ENCODE measurements around the gene LMNTD1.

Gene LMNTD1

DNA sequence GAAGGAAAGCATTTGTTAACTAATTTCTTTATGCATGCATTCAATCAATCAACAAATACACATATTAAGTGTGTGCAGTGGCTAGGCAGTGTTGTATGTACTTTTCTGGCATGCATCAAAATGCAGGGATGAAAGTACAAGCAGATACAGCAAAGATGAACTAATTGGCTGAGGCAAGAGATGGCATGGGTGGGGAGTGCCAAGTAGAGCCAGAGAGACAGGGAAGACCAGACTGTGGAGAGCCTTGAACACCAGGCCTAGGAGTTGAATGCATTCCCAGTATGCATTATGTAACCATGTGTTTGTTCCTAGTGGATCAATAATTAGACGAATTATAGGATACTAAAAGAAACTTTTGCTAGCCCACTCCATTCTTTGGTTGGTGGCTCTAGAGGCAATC, 17.3 kb upstream of the LMNTD1 start:
- Histone ChIP-seq H3K4me2 (ENCODE audit: low read length) (no peak overlapping the region), H3K27me3 (ENCODE audit: insufficient read depth, low read length) (no peaks in the 10 kb centered on the region; the same call in 1 of the 2 replicates), H3K79me2 (ENCODE audit: insufficient read depth, low read length) (no peaks in the 10 kb centered on the region), H3K36me3 (ENCODE audit: insufficient read depth, low read length) (no peaks in the 10 kb centered on the region), H3K4me3 (ENCODE audit: low read depth, low read length, poor library complexity, severe bottlenecking) (no peak overlapping the region), H2AFZ (ENCODE audit: low read length) (no peak overlapping the region), H4K20me1 (ENCODE audit: insufficient read depth, low read length) (no peaks in the 10 kb centered on the region), H3K9me2 (ENCODE audit: low read depth, low read length) (no peaks in the 10 kb centered on the region), H3F3A (ENCODE audit: insufficient read depth, low read length) (no peaks in the 10 kb centered on the region), H3K9ac (ENCODE audit: low read length) (no peak overlapping the region), H3K4me1 (ENCODE audit: insufficient read depth, low read length, severe bottlenecking) (no peaks in the 10 kb centered on the region), H3K9me3 (ENCODE audit: low read length) (no peaks in the 10 kb centered on the region), H3K27ac (ENCODE audit: low read depth, low read length, poor library complexity, severe bottlenecking) (no peak overlapping the region)
- TF ChIP-seq, protein P1, sequence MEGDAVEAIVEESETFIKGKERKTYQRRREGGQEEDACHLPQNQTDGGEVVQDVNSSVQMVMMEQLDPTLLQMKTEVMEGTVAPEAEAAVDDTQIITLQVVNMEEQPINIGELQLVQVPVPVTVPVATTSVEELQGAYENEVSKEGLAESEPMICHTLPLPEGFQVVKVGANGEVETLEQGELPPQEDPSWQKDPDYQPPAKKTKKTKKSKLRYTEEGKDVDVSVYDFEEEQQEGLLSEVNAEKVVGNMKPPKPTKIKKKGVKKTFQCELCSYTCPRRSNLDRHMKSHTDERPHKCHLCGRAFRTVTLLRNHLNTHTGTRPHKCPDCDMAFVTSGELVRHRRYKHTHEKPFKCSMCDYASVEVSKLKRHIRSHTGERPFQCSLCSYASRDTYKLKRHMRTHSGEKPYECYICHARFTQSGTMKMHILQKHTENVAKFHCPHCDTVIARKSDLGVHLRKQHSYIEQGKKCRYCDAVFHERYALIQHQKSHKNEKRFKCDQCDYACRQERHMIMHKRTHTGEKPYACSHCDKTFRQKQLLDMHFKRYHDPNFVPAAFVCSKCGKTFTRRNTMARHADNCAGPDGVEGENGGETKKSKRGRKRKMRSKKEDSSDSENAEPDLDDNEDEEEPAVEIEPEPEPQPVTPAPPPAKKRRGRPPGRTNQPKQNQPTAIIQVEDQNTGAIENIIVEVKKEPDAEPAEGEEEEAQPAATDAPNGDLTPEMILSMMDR (IDR thresholded peaks at IDR 0.05; ENCODE audit: low read length): no peak
- no peak for TF ChIP-seq EZH2 (IDR thresholded peaks at IDR 0.05; ENCODE audit: borderline replicate concordance, low read length)

DNA sequence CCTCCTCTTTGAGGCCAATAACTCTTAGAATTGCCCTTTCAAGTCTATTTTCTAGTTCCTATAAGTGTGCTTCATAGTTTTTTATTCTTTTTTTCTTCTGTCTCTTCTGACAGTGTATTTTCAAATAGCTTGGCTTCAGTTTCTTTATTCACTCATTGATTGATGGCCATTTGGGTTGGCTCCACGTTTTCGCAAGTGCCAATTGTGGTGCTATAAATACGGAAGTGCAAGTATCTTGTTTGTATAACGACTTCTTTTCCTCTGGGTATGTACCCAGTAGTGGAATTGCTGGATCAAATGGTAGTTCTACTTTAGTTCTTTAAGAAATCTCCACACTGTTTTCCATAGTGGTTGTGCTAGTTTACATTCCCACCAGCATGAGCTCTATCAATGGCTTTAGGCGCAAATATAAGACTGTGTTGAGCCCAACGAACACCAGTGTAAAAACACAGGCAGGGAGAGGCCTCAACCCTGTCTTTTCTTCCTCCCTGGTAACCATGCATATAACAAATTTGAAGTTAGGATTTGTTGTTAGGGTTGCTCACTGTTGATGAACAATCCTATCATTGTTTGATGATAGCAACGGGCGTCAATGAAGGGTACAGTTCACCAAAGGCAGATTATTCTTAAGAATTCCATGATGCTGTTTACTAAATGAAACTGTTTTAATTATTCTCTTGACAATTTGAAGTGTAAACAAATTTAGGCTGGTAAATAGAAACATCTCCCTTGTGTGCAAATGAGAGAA, 13.3 kb upstream of the LMNTD1 start:
- no peaks in the 10 kb centered on the region for H3K79me2 ChIP-seq (ENCODE audit: insufficient read depth, low read length)
- no peaks in the 10 kb centered on the region; the same call in 1 of the 2 replicates for H3K27me3 ChIP-seq (ENCODE audit: insufficient read depth, low read length)
- TF ChIP-seq, protein P1 (IDR thresholded peaks at IDR 0.05; ENCODE audit: low read length): no peak
- TF ChIP-seq EZH2 (IDR thresholded peaks at IDR 0.05; ENCODE audit: borderline replicate concordance, low read length): no peak
- H3K27ac ChIP-seq (ENCODE audit: low read depth, low read length, poor library complexity, severe bottlenecking): no peak overlapping the region
- no peaks in the 10 kb centered on the region for H3K9me3 ChIP-seq (ENCODE audit: low read length)
- H3K9me2 ChIP-seq (ENCODE audit: low read depth, low read length): no peaks in the 10 kb centered on the region
- H3K9ac ChIP-seq (ENCODE audit: low read length): no peak overlapping the region
- no peaks in the 10 kb centered on the region for H3F3A ChIP-seq (ENCODE audit: insufficient read depth, low read length)
- H4K20me1 ChIP-seq (ENCODE audit: insufficient read depth, low read length): no peaks in the 10 kb centered on the region
- no peak overlapping the region for H3K4me2 ChIP-seq (ENCODE audit: low read length)
- H3K36me3 ChIP-seq (ENCODE audit: insufficient read depth, low read length): no peaks in the 10 kb centered on the region
- H3K4me3 ChIP-seq (ENCODE audit: low read depth, low read length, poor library complexity, severe bottlenecking): no peak overlapping the region
- no peaks in the 10 kb centered on the region for H3K4me1 ChIP-seq (ENCODE audit: insufficient read depth, low read length, severe bottlenecking)
- no peak overlapping the region for H2AFZ ChIP-seq (ENCODE audit: low read length)

DNA sequence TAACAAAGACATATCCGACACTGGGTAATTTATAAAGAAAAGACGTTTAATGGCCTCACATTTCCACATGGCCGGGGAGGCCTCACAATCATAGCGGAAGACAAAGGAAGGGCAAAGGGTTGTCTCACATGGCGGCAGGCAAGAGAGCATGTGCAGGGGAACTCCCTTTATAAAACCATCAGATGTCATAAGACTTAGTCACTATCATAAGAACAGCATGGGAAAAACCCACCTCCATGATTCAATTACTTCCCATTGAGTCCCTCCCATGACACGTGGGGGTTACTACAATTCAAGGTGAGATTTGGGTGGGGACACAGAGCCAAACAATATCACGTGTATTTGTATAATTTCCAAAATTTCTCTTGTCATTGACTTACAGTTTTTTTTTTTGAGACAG, 5.5 kb upstream of the LMNTD1 start:
- no peak overlapping the region for H2AFZ ChIP-seq (ENCODE audit: low read length)
- H3K36me3 ChIP-seq (ENCODE audit: insufficient read depth, low read length): no peaks in the 10 kb centered on the region
- H3K9ac ChIP-seq (ENCODE audit: low read length): no peak overlapping the region
- no peaks in the 10 kb centered on the region for H3K9me2 ChIP-seq (ENCODE audit: low read depth, low read length)
- no peaks in the 10 kb centered on the region for H4K20me1 ChIP-seq (ENCODE audit: insufficient read depth, low read length)
- no peaks in the 10 kb centered on the region for H3K9me3 ChIP-seq (ENCODE audit: low read length)
- no peak overlapping the region for H3K27ac ChIP-seq (ENCODE audit: low read depth, low read length, poor library complexity, severe bottlenecking)
- TF ChIP-seq EZH2 (IDR thresholded peaks at IDR 0.05; ENCODE audit: borderline replicate concordance, low read length): no peak
- TF ChIP-seq, protein P1 (IDR thresholded peaks at IDR 0.05; ENCODE audit: low read length): no peak
- no peak overlapping the region for H3K4me3 ChIP-seq (ENCODE audit: low read depth, low read length, poor library complexity, severe bottlenecking)
- H3K4me2 ChIP-seq (ENCODE audit: low read length): no peak overlapping the region
- no peaks in the 10 kb centered on the region for H3K27me3 ChIP-seq (ENCODE audit: insufficient read depth, low read length)
- no peaks in the 10 kb centered on the region for H3K4me1 ChIP-seq (ENCODE audit: insufficient read depth, low read length, severe bottlenecking)
- H3K79me2 ChIP-seq (ENCODE audit: insufficient read depth, low read length): no peaks in the 10 kb centered on the region
- no peaks in the 10 kb centered on the region for H3F3A ChIP-seq (ENCODE audit: insufficient read depth, low read length)

All from OCI-LY1 (cell line).